IPS-NIHi7 (cell line): ENCODE measurements around the gene RAB28.

Experiments
- DNase-seq: peaks from one replicate; pipeline ENCODE4 v3.0.0; 2012; ENCODE audit warnings: mixed read lengths; ENCODE audit errors: extremely low spot score

RAB28 gene

DNA sequence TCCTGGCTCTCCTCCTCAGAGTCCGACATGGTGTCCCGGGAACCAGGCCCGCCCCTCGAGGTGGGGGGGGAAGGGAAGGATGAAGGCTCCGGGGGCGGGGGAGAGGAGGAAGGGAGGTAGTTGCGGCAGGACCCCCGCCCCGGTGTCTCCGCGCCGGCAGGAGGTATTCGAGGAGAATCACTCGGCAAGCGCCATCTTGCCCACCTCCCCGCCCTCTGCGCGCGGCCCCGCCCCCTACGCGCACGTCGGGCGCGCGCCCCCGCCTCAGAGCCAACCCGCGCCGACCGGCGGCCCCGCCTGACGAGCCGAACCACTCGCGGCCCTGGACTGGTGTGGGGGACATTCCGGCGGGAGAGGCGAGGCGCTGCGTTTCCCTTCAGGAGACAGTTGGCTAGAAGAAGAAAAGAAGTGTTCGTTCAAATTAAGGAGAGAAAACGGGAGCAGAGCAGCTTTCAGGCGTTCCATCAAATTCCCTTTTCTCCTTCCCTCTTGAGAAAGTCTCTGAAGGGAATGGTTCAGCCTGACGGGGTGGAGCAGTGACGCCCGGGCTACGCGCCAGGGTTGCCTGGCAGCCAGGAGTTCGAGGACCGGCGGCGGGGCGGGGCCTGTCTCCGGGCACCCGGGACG, at the start of gene RAB28:
RAB28 (minus strand) TSS at position 219 of the 627 bp plus-strand sequence.
- DNase-seq: peak; percentile 93

- no peak for DNase-seq
These were observed 47.5 kb upstream of the RAB28 start for GRCh38 chr4:13531625-13531998.

DNA sequence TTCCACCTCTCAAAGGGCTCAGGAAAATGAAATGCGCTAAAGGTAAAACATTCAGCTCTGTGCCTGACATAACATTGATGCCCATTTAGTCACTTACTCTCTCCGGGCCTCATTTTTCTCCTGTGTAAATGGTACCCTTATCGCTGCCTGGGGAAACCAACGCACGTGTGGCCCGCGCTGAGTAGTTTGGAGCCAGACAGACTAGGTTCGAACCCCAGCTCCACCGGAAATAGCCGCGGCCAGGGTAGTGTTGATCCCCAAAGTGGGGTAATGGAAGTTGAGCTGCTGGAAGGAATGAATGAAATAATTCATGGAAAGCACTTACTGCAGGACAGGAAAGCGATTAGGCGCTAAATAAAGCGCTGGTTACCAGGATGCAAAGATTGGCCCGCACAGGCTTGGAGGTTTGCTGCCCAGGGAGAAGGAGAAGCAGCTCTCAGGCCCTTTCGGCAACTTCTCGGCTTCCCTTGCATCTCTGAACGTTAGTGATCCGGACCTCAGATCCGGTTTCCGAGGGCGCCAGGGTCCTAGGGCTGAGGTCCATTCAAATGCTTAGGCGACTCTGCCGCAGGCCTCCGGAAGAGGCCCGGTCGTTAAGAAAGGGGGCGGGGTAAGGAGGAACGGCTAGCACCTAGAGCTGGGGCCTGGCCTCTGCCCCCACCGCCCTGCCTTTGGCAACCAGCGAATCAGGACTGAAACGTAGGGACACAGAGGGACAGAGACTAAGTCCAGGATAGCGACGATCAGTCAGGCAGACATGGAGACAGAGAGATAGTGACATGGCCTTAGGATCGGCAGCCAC, 46.9 kb upstream of the RAB28 start:
- DNase-seq: peak; percentile 63

- no peak for DNase-seq
These were observed 45.2 kb upstream of the RAB28 start for GRCh38 chr4:13529128-13529919.

DNA sequence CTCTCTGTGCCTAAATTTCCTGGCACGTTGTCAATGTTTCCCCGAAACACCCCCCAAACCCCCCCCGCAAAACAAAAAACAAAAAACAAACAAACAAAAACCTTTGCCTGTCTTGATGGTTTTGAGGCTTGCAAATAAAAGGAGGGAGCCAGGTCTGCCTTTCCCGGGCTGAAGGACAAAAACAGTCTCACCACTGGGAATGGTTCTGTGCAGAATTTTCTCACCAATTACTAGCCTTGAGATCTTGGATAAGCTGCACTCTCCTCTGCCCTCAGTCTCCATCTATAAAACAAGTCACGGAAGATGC, 44.6 kb upstream of the RAB28 start:
- no peak for DNase-seq

GRCh38 chr4:13527981-13528820, 44.1 kb upstream of the RAB28 start:
- DNase-seq: no peak

GRCh38 chr4:13527192-13527980, 43.2 kb upstream of the RAB28 start:
- no peak for DNase-seq

DNA sequence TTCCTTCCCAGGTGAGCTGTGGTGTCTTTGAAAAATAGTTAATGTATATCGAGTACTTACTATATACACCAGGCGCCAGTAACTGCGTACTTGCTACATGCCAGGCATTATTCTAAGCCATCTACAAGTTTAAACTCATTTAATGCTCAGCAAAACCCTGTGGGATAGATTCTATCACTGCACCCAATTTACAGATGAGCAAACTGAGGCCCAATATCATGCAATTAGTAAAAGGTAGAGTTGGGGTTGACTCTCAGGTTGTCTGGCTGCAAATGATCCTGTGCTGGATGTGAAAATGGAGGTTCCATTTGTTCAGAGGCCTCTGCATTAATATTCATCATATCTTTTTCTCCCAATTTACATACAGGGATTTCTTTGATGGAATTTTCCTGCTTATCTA, 42.5 kb upstream of the RAB28 start:
- no peak for DNase-seq

DNA sequence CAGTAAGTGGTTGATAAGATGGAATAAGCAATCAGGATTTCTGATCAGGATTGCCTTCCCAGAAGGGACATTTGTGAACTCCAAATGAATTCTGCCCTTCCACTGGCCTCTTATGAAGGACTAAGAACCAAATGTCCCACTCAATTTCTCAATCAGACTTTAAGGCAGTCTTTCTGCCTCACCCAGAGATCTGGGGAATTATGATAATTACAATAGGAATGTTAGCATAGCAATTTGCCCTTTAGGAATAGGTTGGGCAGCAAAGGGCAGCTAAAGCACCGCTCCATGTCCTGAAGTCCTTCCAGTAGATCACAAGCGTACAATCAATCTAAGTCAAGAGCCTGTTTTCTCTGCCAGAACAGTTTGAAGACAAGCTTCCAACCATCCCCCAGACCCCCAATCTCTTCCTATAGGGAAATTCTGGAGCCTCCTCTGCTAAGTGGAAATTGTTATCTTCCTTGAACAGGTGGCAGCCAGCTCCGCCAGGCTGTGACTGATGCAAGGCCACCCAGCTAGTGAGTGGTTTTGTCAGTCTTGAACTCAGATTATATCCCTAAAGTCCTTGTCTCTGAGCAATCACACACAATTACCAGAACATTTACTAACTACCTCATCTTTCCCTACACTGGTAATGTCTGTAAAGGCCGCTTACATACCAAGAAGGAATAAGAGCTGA, 41.6 kb upstream of the RAB28 start:
- DNase-seq: no peak

DNA sequence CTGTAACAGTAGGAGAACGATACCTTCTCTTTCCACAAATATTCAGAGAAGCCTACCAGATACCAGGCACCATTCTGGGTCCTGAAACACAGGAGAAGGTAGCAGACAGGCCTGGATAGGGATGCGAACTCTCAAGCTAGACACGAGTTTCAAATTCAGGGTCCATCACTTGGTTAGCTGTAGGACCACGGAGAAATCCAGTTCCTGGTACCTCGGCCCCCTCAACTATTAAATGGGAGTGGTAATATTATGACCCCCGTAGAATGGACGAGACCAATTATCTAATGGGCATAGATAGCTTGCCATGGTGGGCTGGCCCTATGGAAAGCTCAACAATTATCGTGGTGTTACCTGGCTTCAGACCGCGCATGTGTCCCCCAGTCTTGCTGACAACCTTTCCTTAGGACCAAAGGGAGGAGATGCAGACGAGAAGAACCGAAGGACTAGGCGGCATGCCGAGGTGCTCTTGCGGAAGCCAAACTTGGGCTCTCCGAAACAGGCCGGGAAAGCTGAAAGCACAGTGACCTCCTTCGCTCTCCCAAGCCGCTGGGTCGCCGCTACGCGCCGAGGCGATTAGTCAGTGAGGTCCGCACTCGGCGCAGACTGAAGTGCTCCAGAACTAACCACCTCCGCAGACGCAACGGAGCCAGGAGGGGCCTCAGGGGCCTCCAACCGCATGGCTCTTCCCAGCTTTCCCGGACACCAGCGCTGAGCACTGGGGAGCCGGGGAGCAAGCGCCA, 40.5 kb upstream of the RAB28 start:
- no peak for DNase-seq

- DNase-seq: no peak
These were observed 39.7 kb upstream of the RAB28 start for GRCh38 chr4:13523591-13524503.

DNA sequence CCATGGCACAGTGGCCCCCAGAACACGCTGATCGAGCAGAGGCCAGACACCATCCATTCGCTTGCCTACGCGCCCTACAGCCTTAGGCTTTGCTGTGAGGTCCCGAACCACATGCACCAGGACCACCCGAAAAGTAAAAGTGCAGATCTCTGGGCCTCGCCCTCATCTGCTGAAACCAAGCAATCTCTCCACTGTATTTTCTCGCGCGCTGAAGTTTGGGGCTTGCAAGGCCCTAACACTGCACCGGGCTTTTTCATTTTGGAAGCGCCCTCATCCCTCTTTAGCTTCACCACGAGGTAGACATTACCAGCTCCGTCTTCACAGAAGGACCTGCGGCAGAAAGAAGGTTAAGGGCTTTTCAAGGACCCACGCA, 39.0 kb upstream of the RAB28 start:
- no peak for DNase-seq

DNA sequence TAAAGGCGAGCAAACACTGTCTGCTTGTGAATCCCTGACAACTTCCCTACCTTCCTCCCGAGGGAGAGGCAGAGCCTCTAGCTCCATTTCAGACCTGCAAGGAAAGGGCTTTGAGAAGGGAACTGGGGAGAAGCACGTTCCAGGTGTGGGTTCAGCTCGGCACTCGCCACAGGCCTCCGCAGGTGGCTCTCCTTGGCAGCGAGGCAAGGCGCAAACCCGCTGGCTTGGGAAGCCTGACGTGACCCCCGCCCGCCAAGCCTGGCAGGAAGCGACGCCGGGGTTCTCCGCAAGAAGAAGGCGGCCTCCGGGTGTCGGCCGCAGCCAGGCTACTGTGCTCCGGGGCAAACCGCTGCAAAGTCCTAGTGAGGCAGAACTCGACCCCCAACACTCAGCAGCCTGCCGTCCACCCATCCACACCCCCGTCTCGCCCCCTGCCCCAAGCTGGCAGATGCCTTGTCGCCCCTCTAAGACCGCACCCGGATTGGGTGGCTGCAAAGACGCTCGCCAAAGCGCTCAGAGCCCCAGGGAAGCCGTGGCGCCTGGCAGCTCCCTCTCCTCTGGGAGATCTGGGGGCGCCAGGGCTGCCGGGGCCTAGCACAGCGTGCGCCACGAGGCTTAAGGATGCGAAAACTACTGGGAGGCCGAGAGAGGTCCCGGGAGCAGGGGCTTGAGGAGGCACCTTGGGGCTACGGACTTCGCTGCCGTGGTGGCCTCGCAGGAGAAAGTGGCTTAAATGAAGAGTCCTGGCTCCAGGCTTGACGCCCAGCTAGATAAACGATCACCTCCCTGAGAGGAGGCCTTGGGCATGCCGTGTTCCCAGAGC, 38.4 kb upstream of the RAB28 start:
- no peak for DNase-seq

- no peak for DNase-seq
These were observed 36.9 kb upstream of the RAB28 start for GRCh38 chr4:13521047-13521446.

DNA sequence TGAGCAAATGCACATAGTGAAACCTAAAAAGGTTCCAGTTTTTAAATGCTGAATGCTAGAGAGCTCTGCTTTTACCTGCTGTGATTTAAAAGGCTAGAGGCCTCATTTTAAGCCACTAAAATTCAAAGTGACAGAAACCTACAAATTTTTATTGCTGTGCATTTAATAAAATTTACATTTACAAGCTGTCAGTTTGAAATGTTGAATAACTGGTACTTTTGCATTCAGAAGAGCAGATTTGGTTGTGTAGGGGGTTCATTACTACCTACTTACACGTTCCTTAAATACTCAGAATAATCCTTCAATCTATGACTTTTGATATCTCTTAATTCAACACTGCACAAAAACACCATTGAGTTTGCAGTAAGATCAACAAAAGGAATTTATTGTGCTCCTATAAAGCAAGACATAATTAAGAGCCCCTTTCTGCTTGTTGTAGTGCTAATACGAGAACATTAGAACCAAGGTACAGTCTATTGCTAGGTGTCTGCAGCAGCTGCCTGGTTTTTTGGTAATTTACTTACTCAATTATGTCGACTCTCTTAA, 32.2 kb upstream of the RAB28 start:
- DNase-seq: no peak

GRCh38 chr4:13515268-13515667, 31.1 kb upstream of the RAB28 start:
- DNase-seq: no peak

DNA sequence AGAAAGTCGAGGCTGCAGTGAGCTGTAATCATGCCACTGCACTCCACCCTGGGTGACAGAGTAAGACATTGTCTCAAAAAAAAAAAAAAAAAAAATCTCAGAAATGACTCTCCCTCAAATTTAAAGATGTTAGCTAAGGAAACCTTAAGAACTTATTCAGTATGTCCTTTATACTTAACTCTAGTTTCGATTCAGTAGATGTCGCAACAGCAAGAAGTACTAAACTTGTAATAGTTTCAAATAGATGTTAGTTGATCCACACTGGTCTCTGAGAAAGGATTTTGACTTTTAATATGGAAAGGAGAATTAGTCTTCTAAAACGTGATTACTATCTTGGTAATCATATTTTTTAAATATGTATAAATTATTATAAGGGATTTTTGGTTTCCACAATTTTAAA, 30.6 kb upstream of the RAB28 start:
- no peak for DNase-seq

GRCh38 chr4:13511101-13511500, 27.0 kb upstream of the RAB28 start:
- DNase-seq: no peak
